Measurements from ENCODE around the gene RPP21.
A peak's percentile ranks its signal among the peaks of the same experiment; 100 is the strongest.
"Not testable (repeated sequence)": the region's sequence is repeated elsewhere in the genome, so short reads cannot be mapped to it uniquely, and the experiment has no call there.

RPP21 gene

DNA sequence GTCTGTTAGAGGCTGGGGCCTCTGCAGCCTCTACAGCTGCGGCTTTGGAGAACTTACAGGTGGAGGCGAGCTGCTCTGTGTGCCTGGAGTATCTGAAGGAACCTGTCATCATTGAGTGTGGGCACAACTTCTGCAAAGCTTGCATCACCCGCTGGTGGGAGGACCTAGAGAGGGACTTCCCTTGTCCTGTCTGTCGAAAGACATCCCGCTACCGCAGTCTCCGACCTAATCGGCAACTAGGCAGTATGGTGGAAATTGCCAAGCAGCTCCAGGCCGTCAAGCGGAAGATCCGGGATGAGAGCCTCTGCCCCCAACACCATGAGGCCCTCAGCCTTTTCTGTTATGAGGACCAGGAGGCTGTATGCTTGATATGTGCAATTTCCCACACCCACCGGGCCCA, 15.6 kb upstream of the RPP21 start:
- DNase-seq (ENCODE audit: low read depth) = no peak

DNA sequence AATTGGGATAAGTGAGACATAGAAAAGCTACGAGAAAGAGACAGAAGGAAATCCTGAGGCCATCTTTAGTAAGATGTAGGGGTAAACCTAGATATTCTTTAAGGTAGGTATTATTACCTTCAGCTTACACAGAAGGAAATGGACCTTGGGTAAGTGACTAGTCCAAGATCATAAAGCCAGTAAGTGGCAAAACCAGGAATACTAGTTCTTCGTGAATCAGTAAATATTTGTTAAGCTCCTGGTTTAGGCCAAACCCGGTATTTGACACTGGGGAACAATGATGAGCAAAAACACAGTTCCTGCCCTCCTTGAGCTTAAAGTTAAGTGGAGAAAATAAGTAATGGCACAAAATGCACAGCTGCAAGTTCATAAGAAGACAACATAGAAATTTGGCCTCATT, 13.0 kb upstream of the RPP21 start:
- DNase-seq (ENCODE audit: low read depth) = no peak

DNA sequence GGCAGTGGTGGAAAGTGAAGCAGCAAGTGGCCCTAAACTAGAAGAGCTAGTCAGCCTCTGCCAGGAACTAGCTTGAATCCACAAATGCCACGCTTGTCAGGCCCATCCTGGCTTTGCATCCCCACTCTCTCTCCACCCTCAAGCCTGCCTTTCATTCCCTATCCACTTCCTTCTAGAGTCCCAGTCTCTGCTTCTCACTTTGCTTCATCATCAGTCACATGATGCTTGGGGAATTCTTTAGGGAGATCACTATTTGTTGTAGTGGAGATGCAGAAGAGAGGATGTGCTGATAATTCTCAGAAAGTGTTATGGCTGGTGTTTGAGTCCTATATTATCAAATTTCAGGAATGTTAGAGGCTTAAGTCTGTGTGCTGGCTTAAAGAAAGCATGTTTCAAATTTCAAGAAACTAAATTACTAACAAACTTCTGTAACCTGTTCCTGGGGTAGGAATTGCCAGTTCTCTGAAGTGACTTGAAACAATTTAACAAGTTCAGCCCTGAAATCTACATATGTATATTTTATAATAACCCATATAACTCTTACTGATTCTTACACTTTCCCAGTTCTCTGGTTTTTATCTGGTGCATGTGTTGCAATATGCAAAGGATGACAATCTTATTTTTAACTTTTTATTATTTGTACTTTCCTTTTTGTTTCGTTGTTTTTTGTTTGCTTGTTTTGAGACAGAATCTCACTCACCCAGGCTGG, 10.7 kb upstream of the RPP21 start:
- DNase-seq (ENCODE audit: low read depth) = no peak

DNA sequence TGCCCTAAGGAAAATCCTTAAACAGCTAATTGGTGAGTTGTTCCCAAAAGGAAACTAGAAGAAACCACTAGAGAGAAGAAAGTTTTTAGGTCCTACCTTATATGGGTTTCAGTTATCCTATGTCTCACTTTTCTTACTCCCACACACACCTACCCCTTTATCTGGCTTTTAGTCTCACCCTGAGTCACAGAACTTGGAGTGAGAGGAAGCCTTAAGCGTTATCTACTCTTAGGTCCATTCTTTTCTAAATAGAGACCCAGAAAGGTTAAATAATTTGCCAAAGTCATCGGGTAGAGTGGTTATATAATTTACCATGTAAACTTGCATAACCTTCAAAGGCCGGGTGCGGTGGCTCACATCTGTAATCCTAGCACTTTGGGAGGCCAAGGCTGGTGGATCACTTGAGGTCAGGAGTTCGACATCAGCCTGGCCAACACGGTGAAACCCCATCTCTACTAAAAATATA, 4.3 kb upstream of the RPP21 start:
- no peak for DNase-seq (ENCODE audit: low read depth)

DNA sequence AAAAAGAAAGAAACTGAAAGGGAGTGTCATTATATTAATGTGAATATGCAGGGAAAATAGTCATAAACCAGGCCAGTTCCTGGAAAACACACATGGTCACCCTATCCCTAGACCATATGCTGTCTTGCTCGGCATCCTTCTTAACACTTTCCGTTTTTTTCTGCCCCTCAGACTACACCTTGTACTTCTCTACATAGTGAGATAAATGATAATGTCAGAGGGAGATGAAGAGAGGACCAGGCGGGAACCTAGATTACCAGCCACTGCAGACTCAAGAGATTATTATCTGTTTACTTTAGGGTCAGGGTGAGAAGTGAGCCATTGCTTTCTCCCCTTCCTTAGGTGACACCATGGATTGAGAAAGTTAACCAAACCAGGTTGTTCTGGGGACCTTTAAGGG, 3.7 kb upstream of the RPP21 start:
- no peak for DNase-seq (ENCODE audit: low read depth)

DNA sequence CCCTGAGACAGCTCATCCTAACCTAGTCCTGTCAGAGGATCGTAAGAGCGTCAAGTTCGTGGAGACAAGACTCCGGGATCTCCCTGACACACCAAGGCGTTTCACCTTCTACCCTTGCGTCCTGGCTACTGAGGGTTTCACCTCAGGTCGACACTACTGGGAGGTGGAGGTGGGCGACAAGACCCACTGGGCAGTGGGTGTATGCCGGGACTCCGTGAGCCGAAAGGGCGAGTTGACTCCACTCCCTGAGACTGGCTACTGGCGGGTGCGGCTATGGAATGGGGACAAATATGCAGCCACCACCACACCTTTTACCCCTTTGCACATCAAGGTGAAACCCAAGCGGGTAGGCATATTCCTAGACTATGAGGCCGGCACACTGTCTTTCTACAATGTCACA, 3.2 kb upstream of the RPP21 start:
- no peak for DNase-seq (ENCODE audit: low read depth)

DNA sequence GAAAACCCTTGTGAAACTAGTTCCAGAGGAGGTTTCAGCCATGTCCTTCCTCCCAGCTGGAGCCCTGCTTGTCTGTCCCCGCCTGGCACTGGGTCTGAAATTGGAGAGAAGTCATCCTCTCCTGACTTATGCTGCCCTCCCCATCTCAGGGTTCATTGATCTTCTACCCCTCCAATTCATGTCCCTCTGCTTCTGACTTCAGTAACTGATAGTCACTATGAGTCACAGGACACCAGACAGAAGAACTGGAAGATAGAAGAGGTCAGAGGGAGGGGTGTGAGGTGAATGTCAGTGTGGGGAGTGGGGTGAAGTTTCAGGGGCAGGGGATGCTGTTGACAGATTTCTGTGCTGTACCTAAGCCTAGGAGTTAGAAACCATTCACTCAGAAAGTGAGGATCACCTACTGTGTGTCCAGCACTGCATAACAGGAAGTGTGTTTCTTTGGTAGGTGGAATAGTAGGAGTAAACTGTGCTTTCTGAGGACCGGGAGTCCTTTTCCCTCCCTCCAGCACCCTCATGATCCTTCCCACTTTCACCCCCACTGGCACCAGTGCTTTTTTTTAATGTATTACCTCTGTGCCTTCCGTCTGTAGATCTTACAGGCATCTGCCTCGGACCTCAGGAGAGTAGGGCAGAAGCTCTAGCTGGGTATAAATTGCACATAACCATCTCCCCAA, 627 bp upstream of the RPP21 start:
- DNase-seq (ENCODE audit: low read depth) = no peak

DNA sequence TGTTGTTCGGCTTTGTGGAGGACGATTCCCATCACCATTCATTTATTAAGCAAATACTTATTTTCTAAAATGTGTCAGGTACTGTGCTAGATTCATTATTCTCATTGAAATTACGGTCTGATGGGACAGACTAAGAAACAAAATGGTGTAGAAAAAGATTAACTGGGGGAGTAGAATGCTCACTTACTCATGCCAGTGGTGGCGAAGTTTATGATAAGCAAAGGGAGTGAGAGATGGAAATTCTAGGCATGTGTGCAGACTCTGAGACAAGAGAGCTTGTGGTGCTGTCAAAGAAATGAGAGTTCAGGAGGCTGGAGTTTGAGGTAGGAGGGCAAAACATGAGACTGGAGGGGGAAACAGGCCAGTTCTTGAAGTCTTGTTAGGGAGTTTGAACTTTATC, 896 bp downstream of the RPP21 start:
- DNase-seq (ENCODE audit: low read depth) = no peak

DNA sequence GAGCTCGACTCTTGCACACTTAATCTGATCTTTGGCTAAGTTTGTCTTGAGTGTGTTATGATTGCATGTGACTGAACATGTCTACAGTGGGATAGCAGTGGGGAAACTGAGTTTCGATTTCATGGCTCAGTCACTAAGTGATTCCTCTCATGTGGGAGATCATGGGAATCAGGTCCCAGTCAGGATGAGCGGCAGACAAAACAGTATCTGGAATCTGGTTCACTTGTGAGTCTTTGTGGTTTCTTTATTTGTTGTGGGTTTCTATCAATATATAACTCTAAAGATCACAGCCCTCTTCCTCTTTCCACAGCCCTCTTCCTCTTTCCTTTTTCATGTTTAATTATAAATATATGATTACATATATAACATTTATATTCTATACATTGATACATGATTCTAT, 4.0 kb downstream of the RPP21 start:
- DNase-seq (ENCODE audit: low read depth) = no peak

DNA sequence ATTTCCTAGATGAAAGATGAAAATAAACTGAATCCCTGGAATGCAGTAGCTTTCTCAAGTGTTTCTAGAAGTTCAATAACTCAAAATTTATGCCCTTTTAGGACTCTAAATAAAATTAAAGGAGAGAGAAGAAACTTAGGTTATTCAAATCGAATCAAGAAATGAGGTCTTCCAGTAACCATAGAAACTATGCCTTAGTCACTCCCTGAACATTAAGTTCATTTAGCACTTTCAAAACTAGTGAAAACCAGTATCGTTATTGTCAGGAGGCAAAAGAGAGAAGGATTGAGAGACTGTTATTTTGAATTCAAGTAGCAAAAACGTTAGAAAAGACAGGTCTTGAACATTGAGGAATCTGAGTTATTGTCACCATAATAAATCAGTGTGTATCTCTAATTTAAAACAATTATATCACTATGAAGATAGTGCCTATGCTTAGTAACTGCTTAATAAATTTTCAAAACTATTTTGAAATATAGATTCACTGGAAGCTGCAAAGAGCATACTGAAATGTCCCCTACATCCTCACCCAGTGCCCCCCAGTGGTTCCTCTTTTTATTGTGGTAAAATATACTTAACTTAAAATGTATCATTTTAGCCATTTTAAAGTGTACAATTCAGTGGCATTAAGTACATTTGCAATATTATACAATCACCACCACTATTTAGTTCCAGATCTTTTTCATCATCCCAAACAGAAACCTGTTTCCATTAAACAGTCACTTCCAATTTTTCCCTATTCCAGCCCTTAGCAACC, 4.6 kb downstream of the RPP21 start:
- no peak for DNase-seq (ENCODE audit: low read depth)

DNA sequence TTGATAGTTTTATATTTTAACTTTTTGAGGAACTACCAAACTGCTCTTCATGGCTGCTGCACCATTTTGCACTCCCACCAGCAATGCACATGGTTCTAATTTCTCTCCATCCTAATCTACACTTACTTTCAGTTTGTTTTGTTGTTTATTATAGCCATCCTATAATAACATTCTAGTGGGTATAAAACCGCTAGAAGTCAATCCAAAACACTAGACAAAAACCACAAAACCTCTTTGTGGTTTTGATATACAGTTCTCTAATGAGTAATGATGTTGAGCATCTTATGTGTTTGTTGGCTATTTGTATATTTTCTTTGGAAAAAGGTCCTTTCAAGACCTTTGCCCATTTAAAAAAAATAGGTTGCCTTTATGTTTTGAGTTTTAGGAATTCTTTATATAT, 5.6 kb downstream of the RPP21 start:
- no peak for DNase-seq (ENCODE audit: low read depth)

DNA sequence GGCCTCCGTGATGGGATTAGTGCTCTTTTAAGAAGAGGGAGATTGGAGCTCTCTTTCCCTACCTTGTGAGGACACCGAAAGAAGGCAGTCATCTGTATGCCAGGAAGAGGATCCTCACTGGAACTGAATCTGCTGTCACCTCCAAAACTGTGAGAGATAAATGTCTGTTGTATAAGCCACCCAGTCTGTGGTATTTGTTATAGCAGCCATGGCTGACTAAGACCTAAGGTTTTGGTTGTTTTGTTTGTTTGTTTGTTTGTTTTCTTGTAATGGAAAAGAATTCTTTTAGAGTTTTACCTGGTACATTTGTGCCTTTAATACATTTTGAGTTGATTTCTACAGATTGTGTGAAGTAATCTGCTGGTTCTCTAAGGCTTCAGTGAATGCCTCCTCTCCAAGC, 7.6 kb downstream of the RPP21 start:
- no peak for DNase-seq (ENCODE audit: low read depth)

DNA sequence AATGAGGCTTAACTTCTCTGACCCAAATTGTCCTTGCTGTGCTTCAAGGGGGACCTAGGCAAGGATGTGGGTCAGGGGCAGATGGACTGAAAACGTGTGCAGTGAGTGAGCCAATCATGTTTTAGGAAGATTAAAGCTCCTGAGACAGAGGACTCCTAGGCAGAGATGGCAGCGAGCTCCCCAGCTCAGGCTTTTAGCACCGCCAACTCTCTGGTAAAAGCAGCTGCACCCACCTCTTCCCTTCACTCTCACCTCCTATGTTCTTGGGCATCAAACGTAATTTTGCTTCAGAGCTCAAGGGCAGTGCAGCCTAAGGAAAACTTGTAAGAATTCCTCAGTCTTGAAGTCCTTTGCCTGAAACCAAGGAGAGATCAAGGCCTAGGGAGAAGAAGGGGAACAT, 10.3 kb downstream of the RPP21 start:
- no peak for DNase-seq (ENCODE audit: low read depth)

DNA sequence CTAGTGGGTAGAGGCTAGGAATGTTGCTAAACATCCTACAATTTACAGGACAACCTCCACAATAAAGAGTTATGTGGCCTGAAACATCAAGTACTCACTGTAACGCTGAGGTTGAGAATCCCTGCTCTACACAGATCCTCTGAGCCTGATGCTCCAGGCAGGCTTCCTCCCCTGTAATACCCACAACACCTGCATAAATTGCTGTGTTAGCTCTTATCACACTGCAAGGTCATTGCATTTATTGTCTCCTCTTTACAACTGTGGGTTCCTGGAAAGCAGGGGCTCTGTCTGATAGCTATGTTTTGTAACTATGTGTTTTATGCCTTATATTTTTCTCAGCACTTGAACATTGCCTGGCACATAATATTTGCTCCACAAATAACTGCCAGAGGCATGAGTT, 11.6 kb downstream of the RPP21 start:
- no peak for DNase-seq (ENCODE audit: low read depth)

DNA sequence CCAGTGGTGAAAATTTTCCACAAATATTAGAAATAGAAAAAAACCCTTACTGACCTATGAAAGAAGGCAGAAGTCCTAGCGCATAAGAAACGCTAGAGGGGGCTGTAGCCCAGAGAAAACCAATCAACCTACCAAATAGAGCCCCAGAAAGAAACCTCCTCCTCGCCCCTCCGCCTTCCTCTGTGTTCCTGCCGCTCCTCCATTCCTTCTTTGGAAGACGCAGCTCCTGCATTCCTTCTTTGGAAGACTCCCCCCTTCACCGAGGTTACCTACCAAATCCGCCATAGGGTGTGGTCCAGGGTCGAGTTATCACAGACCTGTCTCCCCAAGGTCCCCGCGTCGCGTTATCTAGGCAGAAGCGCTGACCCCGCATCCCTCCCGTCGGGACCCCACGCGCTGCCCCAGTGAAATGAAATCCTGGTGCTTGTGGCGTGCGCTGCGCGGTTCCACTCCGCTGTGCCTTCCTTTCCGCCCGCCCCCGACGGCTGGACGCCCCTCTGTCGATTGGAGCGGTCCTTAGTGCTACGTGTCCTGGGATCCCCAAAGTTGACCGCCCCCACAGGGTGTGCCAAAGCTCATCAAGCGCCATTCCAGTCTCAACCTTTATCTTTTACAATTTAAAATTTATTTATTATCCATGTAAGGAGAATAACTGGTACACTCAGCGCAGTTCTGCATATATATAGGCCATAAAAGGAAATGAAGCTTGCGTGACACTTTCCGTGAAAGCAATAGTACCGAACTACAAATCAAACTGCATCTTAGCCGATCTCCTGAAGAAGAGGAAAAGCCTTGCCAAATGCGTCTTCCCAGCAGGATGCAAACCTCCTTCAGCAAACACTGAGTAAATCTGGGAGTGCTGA, 13.0 kb downstream of the RPP21 start:
- peak; percentile 14 for DNase-seq (ENCODE audit: low read depth)

DNA sequence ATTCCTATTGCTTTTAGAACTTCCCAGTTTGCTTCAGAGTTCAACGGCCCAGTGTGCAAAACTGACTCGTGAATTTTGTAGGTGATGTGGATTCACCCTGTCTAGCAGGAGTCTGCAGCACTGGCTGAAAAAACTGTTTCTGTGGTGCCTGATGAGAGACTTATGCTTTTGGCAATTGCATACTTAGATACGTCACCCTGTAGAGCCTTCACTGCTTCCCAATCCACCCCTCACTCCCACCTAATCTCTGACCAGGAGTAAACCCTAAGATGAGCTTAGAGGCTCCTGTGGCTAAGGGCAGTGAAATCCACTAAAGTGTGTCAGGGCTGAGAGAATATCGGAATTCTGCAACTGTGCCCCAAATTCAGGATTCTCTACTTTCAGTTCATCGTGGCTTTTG, 14.3 kb downstream of the RPP21 start:
- DNase-seq (ENCODE audit: low read depth) = no peak

DNA sequence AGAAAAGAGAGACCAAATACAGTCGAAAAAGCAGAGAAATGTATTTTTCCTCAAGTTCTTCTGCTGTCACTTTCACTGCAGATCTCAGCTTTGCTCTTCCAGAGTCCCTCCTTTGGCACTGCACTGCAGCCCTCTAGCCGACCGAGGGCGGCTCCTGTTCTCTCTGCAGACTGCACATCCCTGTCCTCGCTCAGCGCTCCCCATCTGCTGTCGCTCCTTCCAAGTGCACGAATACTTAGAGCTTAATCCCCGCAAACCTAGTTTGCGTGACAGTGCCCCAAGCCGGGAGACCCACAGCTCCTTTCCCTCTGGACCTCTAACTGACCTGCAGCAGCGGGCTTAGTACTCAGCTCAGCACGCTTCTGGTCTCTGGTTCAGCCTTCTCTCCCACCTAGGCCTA, 15.2 kb downstream of the RPP21 start:
- no peak for DNase-seq (ENCODE audit: low read depth)

DNA sequence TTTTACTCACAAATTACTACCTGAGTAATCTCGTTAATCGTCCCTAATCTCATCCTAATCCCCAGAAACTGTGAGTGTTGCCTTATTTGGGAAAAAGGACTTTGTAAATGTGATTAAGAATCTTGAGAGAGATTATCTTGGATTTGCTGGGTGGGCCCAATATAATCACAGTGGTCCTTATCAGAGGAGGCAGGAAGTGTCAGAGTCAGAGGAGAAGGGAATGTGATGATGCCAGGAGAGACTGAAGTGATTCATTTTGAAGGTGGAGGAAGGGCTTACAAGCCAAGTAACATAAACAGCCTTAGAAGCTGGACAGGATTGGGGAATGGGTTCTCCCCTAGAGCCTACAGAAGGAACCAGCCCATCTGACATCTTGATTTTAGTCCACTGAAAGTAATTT, 16.7 kb downstream of the RPP21 start:
- DNase-seq (ENCODE audit: low read depth) = no peak

DNA sequence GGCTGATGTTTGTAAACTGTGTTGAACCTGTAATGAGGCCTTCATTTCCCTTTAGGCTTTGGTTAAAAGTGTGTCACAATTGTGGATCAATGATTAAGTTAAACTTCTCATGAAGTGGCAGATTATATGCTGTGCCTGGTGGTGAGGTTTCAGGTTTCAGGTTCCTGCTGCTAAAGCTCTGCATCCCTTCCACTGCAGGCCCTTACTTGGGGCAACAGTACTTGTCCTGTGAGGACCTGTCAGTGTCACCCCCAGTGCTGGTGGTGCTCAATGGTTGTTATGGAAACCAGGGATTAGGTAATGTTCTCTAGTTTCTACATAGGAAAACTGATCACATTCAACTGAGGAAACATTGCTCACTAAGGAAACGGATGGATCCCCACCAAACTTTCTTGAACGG, 18.5 kb downstream of the RPP21 start:
- no peak for DNase-seq (ENCODE audit: low read depth)

DNA sequence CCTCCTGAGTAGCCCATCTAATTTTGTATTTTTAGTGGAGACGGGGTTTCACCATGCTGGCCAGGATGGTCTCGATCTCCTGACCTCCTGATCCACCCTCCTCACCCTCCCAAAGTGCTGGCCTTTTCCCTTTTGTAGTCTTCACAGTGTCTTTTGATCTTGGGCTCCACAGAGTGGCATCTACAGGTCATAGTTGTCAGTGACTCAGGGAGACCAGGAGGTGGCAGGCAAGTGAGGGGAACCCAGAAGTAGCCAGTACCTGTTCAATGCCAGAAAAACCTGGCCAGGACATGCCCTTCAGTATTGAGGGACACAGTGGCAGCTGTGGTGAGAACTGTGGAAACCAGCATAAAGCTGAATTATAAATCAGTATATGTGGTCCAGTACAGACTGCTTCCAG, 19.6 kb downstream of the RPP21 start:
- no peak for DNase-seq (ENCODE audit: low read depth)

DNA sequence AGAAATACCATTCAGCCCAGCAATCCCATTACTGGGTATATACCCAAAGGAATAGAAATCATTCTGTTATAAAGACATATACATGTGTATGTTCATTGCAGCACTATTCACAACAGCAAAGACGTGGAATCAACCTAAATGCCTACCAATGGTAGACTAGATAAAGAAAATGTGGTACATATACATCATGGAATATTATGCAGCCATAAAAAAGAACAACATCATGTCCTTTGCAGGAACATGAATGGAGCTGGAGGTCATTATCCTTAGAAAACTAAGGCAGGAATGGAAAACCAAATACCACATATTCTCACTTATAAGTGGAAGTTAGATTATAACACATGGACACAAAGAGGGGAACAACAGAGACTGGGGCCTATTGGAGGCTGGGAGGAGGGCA, 24.3 kb downstream of the RPP21 start:
- not testable (repeated sequence) for DNase-seq (ENCODE audit: low read depth)

DNA sequence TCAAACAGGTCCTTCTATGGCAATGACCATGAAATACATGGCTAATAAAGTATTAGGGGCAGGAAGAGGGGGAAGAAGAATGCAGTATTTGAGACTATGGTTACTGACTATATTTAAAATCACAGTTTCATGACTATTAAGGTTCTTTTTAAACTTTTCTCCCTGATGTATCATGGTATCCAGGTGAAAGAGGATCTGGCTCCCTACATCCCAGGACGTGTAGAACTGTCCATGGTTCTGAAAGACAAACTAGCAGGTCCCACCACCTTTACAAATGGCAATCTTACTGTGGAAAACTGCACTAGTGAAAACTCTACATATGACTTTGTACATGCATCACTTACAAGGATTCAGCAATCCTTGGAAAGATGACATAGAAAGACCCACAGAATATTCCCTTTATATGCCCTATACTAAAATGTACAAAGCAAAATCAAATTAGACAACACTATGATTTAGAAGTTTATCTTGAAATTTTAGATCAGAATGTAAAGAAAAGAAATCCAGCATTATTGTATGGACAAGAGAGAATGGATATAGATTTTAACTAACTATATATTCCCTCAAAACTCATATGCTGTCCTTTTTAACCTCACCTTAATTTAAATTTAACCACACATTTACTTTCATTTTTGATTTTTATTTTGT, 33.5 kb downstream of the RPP21 start:
- no peak for DNase-seq (ENCODE audit: low read depth)

Data from stimulated activated CD8-positive, alpha-beta memory T cell treated with anti-CD3 and anti-CD28 coated beads, Interleukin-12 subunit alpha, Interleukin-12 subunit beta, amount 100 ng/mL, for 4 hours (primary cell).